Rectal smooth muscle tissue (tissue), 1 donor: Measurements from ENCODE around the gene ANTXR1.

Experiments
- H3K27ac ChIP-seq: one replicate; pipeline ENCODE4 v1.7.0; 2013; ENCODE audit warnings: low read depth, low read length, inconsistent platforms
- H3K27me3 ChIP-seq: one replicate; pipeline ENCODE4 v1.7.0; 2013; ENCODE audit warnings: low read length; ENCODE audit not compliant: control insufficient read depth, insufficient read depth
- H3K36me3 ChIP-seq: one replicate; pipeline ENCODE4 v1.7.0; 2013; ENCODE audit warnings: low read length; ENCODE audit not compliant: control insufficient read depth, insufficient read depth
- H3K4me1 ChIP-seq: one replicate; pipeline ENCODE4 v1.7.0; 2013; ENCODE audit warnings: low read length; ENCODE audit not compliant: control insufficient read depth, insufficient read depth
- H3K4me3 ChIP-seq: one replicate; pipeline ENCODE4 v1.7.0; 2013; ENCODE audit warnings: low read length
- H3K9ac ChIP-seq: one replicate; pipeline ENCODE4 v1.7.0; 2013; ENCODE audit warnings: low read length

Gene ANTXR1

GRCh38 chr2:69067026-69067630 is 54.1 kb downstream of the ANTXR1 start:
- Histone ChIP-seq H3K27me3 (no peaks in the 10 kb centered on the region), H3K36me3 (no peaks in the 10 kb centered on the region), H3K9ac (no peak overlapping the region), H3K4me3 (no peak overlapping the region), H3K4me1 (peaks cover 5% of the 10 kb centered on the region), H3K27ac (peak overlapping the region; percentile 45)

- H3K27ac ChIP-seq: peak overlapping the region; percentile 45
- H3K36me3 ChIP-seq: no peaks in the 10 kb centered on the region
- H3K27me3 ChIP-seq: no peaks in the 10 kb centered on the region
- no peak overlapping the region for H3K9ac ChIP-seq
- H3K4me3 ChIP-seq: no peak overlapping the region
- peaks cover 2% of the 10 kb centered on the region for H3K4me1 ChIP-seq
Observed at GRCh38 chr2:69067866-69068265, 54.9 kb downstream of the ANTXR1 start.

DNA sequence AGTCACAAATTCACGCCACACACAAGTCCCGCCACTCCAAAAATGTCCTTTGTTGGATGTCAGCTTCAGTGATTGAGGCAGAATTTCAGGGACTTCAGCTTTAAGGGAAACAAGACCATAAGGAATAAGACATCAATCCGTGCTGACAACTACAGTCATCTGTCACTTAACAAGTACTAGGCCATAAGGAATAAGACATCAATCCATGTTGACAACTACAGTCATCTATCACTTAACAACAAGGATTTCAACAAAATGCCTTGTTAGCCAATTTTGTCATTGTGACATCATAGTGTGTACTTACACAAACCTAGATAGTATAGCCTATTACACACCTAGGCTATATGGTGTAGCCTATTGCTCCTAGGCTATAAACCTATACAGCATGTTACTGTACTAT is 58.0 kb downstream of the ANTXR1 start:
- H3K4me1 ChIP-seq: peaks cover 2% of the 10 kb centered on the region
- no peak overlapping the region for H3K9ac ChIP-seq
- H3K27ac ChIP-seq: no peak overlapping the region
- no peaks in the 10 kb centered on the region for H3K27me3 ChIP-seq
- no peaks in the 10 kb centered on the region for H3K36me3 ChIP-seq
- H3K4me3 ChIP-seq: no peak overlapping the region

GRCh38 chr2:69073928-69074570 is 61.1 kb downstream of the ANTXR1 start:
- no peaks in the 10 kb centered on the region for H3K4me1 ChIP-seq
- no peak overlapping the region for H3K4me3 ChIP-seq
- no peak overlapping the region for H3K9ac ChIP-seq
- no peaks in the 10 kb centered on the region for H3K27me3 ChIP-seq
- H3K27ac ChIP-seq: no peak overlapping the region
- peaks cover 3% of the 10 kb centered on the region for H3K36me3 ChIP-seq

DNA sequence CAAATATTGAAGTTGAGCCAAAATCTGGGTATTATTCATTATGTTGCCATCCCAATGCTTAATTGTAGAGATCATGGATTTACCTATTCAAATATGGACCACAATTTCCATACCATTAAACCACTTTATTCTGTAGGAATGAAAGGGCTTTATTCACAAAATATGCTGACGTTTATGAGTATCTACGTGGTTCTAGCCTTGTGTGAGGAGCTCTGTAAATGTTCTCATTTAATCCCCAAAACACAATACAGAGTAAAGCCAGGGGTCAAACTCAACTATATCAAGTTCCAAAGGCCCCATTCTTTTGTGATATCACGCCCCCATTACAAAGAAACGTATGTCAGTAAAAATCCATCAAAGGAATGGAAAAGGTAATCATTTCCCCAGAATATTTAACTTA is 61.9 kb downstream of the ANTXR1 start:
- Histone ChIP-seq H3K27ac (no peak overlapping the region), H3K4me3 (no peak overlapping the region), H3K4me1 (no peaks in the 10 kb centered on the region), H3K36me3 (peaks cover 3% of the 10 kb centered on the region), H3K27me3 (no peaks in the 10 kb centered on the region), H3K9ac (no peak overlapping the region)

- Histone ChIP-seq H3K9ac (no peak overlapping the region), H3K27me3 (no peaks in the 10 kb centered on the region), H3K27ac (no peak overlapping the region), H3K4me3 (no peak overlapping the region), H3K36me3 (peaks cover 3% of the 10 kb centered on the region), H3K4me1 (no peaks in the 10 kb centered on the region)
Observed at GRCh38 chr2:69075486-69075885, 62.5 kb downstream of the ANTXR1 start.

- Histone ChIP-seq H3K27me3 (no peaks in the 10 kb centered on the region), H3K9ac (no peak overlapping the region), H3K36me3 (peaks cover 3% of the 10 kb centered on the region), H3K4me1 (no peaks in the 10 kb centered on the region), H3K27ac (no peak overlapping the region), H3K4me3 (no peak overlapping the region)
Observed at GRCh38 chr2:69076601-69077000, 63.6 kb downstream of the ANTXR1 start.

- no peaks in the 10 kb centered on the region for H3K27me3 ChIP-seq
- H3K9ac ChIP-seq: no peak overlapping the region
- no peak overlapping the region for H3K27ac ChIP-seq
- H3K4me1 ChIP-seq: no peaks in the 10 kb centered on the region
- peaks cover 7% of the 10 kb centered on the region for H3K36me3 ChIP-seq
- no peak overlapping the region for H3K4me3 ChIP-seq
Observed at GRCh38 chr2:69077252-69077950, 64.4 kb downstream of the ANTXR1 start.

- peaks cover 7% of the 10 kb centered on the region for H3K36me3 ChIP-seq
- no peaks in the 10 kb centered on the region for H3K4me1 ChIP-seq
- no peak overlapping the region for H3K27ac ChIP-seq
- H3K27me3 ChIP-seq: no peaks in the 10 kb centered on the region
- no peak overlapping the region for H3K4me3 ChIP-seq
- no peak overlapping the region for H3K9ac ChIP-seq
Observed at GRCh38 chr2:69080071-69080470, 67.1 kb downstream of the ANTXR1 start.

DNA sequence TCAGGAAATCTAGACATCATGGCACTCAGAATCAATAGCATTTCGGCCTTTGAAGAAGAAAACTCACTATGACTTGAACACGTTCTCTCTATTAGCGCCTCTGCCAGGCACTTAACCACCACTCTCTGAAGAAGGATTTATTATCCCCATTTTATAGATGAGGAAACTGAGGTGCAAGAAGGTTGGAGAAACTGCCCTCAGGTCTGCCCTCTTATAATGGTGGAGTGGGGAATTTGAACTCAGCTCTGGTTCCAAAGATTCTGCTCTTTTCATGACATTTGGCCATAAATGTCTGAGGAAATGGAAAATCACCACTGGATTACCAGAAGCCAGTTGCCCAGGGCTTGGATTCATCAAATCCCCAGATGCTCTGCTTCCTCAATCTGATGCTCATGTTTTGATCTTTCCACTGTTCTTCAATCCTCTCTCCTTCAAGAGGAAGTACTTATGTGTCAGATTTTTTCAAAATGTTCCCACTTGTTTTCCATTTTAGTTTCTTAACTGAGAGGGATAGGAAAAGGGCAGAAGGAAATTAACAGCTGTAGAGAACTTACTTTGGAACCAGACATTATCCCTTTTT is 68.1 kb downstream of the ANTXR1 start:
- Histone ChIP-seq H3K36me3 (peaks cover 7% of the 10 kb centered on the region), H3K27ac (no peak overlapping the region), H3K4me1 (no peaks in the 10 kb centered on the region), H3K4me3 (no peak overlapping the region), H3K27me3 (no peaks in the 10 kb centered on the region), H3K9ac (no peak overlapping the region)

- peaks cover 7% of the 10 kb centered on the region for H3K36me3 ChIP-seq
- no peaks in the 10 kb centered on the region for H3K27me3 ChIP-seq
- no peak overlapping the region for H3K9ac ChIP-seq
- H3K27ac ChIP-seq: no peak overlapping the region
- no peaks in the 10 kb centered on the region for H3K4me1 ChIP-seq
- no peak overlapping the region for H3K4me3 ChIP-seq
Observed at GRCh38 chr2:69081757-69082156, 68.8 kb downstream of the ANTXR1 start.

GRCh38 chr2:69082430-69082997 is 69.5 kb downstream of the ANTXR1 start:
- Histone ChIP-seq H3K4me1 (no peaks in the 10 kb centered on the region), H3K4me3 (no peak overlapping the region), H3K27me3 (no peaks in the 10 kb centered on the region), H3K27ac (peak overlapping the region; percentile 15), H3K9ac (no peak overlapping the region), H3K36me3 (peaks cover 6% of the 10 kb centered on the region)
